NOMO-1 (cell line): ENCODE measurements around the gene NXN.
"Not testable (repeated sequence)": the region's sequence is repeated elsewhere in the genome, so short reads cannot be mapped to it uniquely, and the experiment has no call there.

ENCODE experiments used
- DNase-seq, 2 experiments: peaks; one replicate each; lab custom pipeline; 2025; ENCODE audit not compliant: unreplicated experiment in 2 of 2; lab: John Stamatoyannopoulos, UW

The NXN gene

DNA sequence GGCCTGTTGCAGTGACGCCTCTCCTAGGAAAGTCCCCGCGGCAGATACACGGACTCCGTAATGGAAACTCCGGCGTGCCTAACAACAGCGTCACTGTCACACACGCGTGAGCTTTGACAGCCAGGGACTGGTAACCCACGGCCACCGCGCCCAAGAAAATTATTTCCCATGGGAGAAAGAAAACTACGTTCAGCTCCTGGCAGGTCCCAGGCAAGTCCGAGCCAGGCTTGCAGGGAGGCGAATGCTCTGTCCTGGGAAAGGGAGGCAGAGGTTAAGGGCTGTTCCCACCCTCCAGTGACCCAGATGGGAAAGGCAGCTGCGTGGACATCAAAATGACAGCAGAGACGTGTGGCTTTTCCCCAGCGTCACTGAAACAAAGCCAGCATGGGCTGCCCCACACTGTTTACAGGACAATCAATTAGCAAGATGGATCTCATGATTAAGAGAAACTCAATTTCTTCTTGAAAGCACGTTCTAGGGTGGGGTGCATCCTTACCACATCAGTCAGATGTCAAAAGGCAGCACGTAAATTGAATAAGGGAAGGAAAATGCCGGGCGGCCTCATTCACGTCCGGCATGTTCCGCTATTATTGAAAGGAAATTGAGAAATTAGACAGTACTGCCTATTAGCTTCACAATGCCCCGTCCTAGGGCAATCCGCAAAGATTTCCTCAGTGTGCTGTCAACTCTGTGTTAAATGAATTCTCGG, 82.5 kb downstream of the NXN start:
- peak; percentile 51 to 77 for DNase-seq

- DNase-seq, result peak in 1 of 2 experiments; percentile 43
Measured at GRCh38 chr17:896454-896853, 83.1 kb downstream of the NXN start.

- DNase-seq, result no peak
Measured at GRCh38 chr17:892958-893357, 86.6 kb downstream of the NXN start.

- no peak for DNase-seq
Measured at GRCh38 chr17:888998-889441, 90.6 kb downstream of the NXN start.

- DNase-seq, result no peak
Measured at GRCh38 chr17:887551-888209, 91.9 kb downstream of the NXN start.

- DNase-seq, result no peak
Measured at GRCh38 chr17:885971-886571, 93.5 kb downstream of the NXN start.

GRCh38 chr17:883586-883962, 96.0 kb downstream of the NXN start:
- no peak for DNase-seq

DNA sequence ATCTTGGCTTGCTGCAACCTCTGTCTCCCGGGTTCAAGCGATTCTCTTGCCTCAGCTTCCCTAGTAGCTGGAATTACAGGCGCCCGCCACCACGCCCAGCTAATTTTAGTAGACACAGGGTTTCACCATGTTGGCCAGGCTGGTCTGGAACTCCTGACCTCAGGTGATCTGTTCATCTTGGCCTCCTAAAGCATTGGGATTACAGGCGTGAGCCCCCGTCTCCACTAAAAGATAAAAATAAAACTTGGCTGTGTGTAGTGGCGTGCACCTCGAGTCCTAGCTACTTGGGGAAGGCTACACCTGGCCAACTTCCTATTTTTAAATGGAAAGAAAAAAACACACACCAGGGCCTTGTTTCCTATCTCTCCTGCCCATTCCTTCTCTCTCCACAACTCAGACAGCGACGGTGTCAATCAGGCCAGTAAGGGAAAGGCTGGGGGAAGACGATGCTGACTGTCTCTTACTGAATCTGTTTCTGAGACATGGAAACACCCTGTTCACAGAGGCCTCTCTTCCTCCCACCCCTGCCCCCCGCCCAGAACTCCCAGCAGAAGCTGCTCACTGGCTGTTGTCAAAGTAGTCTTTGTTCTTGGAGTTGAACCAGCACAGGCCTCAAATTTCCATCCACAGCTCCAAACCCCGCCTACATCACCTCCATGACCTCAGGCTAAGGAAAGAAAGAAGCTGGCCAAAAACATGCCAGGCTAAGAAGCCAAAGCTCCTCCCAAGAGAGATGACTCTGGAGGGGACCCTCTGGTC, 96.6 kb downstream of the NXN start:
- no peak for DNase-seq

DNA sequence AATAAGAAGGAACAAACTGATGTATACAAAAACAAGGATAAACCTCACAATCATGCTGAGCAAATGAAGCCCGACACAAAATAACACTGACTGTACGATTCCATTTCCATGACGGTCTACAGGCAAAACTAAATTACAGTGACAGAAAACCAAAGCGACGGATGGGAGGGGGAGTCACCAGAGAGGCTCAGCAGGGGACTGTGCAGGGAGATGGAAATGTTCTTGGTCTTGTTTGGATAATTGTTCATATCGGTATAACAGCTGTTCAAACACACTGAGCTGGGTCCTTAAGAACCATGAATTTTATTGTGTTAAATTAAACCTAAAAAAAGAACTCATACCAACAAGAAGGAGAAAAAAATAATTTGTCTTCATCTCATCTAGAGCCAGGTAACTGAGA, 97.8 kb downstream of the NXN start:
- no peak for DNase-seq

DNA sequence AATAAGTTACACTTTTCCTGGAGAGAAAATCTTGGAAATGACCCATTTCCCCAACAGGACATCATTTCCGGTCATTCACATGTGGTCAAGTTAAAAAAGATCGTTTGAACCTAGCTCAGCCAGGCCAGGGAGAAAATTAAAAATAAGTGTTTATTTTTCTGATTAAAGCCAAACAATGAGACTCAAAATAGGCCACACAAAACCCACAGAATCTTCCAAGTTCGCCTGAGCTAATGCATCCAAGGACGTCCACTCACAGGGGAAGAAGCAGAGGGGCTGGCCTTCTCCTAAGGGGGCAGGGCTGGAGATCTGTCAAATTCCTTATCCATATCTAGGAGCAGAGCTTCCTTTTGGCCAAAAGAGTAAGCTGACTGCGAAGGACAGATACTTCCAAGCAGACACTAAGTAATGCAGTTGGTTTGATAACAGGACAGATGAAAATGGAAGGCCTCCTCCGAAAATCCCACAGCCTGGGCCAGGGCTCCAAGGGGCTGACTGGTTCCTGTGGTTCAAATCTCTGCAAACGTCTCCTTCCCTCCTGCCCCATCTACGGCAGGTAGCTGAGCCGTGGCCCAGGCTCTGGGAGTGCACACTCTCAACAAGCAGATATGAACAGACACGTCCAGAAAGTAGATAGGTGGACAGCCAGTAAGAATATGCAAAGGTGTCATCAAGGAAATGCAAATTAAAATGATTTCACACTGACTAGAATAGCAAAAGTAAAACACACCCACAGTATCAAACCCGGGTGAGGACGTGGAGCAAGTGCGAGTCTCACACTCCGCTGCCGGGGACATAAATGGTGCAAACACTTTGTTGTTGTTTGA, 98.9 kb downstream of the NXN start:
- no peak for DNase-seq

- DNase-seq, result peak; percentile 57 to 74
Measured at GRCh38 chr17:879546-880442, 99.8 kb downstream of the NXN start.

DNA sequence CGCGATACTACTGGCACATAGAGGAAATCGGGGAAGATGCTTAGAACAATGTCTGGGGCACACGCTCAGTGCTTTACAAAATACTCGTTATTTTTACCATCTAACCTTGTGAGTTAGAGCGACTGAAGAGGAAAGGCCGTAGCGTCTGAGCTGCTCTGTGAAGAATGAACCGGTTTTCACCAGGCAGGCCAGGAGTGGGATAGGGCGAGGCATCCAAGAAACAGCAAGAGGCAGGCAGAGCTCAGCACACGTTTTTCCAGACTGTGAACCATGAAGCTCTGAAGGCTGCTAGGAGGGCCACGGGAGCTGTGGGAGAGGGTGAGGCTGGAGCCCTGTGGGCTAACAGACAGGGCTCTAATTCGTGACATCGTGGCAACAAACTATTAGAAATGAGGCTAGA, 101.9 kb downstream of the NXN start:
- DNase-seq, result no peak

GRCh38 chr17:876272-876671, 103.3 kb downstream of the NXN start:
- DNase-seq, result peak; percentile 9 to 75

GRCh38 chr17:874590-874989, 105.0 kb downstream of the NXN start:
- not testable (repeated sequence) for DNase-seq

DNA sequence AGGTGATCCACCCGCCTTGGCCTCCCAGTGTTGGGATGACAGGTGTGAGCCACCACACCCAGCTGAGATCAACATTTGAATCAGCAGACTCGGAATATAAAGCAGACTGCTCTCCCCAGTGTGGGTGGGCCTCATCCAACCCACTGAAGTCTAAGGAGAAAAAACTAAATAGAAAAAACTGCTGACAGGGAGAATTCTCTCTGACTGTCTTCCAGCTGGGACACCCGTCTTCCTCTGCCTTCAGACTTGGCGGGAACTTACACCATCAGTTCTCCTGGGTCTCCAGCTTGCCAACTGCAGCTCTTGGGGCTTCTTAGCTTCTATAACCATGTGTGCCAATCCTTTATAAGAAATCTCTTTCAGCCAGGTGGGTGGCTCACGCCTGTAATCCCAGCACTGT, 106.7 kb downstream of the NXN start:
- DNase-seq, result no peak

DNA sequence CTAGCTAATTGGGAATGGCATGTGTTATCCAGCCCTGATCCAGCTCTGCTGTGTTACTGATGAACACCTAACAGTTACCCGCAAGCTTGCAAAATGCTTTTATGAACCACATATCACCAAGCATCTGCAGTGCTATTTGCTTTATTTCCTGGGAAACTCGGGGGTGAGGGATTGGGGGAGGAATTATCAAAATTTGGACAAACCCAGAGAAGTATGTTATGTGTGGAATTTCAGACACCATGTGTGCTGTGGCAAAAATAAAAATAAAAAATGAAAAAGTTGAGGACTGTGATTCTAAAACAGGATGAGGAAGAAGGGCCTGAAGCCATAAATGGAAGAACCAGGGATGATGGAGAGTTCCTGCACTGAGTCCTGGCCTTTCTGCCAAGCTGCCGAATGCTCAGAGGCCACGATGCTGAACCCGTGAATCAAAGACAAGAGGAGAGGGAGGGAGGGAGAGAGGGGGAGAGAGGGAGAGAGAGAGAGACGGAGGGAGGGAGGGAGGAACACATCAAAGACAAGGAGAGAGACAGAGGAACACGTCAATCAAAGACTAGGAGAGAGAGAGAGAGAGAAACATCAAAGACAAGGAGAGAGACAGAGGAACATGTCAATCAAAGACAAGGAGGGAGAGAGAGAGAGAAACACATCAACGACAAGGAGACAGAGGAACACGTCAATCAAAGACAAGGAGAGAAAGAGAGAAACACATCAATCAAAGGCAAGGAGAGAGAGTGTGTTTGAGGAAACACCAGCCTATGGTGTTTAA, 107.6 kb downstream of the NXN start:
- no peak for DNase-seq

GRCh38 chr17:869567-870525, 109.7 kb downstream of the NXN start:
- DNase-seq, result peak; percentile 2 to 60

- DNase-seq, result no peak
Measured at GRCh38 chr17:869086-869485, 110.5 kb downstream of the NXN start.
